ENCODE results near the gene TLNRD1. TPM values are rescaled to one million over a fixed set of nuclear protein-coding genes. Genes with fewer than 3 reads are reported as not detected.

The TLNRD1 gene
- total and polyA plus RNA-seq, 11 donors: 3.2 to 30.8 (median 7.9) TPM

DNA sequence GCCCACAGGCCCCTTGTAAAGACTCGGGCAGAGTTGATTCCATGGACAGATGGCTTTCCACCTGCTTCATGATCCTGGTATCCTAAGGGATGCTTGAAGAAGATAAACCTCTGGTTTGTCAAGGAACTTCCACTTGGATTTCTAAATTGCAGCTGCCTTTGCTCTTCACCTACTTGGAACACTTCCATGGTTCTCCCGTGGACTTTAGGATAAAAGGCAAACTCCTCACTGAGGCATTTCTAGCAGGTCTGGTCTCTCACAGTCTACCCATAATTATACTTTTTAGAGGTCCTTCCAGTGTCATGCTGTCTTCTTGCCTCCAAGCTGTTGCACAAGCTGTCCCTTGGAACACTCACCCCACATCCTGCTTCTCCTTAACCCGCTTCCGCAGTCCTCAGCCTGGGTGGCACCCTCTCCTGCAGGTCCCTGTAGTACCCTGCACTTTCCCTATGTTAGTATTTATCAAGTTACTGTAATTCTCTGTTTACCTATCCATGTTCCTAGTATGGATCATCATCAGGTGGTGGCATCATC, 12.7 kb downstream of the TLNRD1 start:
- DNase-seq: no peak
- TF ChIP-seq POLR2A (IDR thresholded peaks at IDR 0.05): no peak
- TF ChIP-seq, protein P1, sequence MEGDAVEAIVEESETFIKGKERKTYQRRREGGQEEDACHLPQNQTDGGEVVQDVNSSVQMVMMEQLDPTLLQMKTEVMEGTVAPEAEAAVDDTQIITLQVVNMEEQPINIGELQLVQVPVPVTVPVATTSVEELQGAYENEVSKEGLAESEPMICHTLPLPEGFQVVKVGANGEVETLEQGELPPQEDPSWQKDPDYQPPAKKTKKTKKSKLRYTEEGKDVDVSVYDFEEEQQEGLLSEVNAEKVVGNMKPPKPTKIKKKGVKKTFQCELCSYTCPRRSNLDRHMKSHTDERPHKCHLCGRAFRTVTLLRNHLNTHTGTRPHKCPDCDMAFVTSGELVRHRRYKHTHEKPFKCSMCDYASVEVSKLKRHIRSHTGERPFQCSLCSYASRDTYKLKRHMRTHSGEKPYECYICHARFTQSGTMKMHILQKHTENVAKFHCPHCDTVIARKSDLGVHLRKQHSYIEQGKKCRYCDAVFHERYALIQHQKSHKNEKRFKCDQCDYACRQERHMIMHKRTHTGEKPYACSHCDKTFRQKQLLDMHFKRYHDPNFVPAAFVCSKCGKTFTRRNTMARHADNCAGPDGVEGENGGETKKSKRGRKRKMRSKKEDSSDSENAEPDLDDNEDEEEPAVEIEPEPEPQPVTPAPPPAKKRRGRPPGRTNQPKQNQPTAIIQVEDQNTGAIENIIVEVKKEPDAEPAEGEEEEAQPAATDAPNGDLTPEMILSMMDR (IDR thresholded peaks at IDR 0.05): no peak
- Histone ChIP-seq H3K9me3 (no peaks in the 10 kb centered on the region), H3K4me3 (no peak overlapping the region), H3K27ac (no peak overlapping the region), H3K36me3 (no peaks in the 10 kb centered on the region), H3K27me3 (no peaks in the 10 kb centered on the region), H3K4me1 (peaks cover 0 to 61% (median 39%) of the 10 kb centered on the region in 12 donors)
- WGBS, 4 donors: 79 to 87% (median 80%) methylated on average over 4 of the region's 4 CpGs
- ATAC-seq: no peak
- intact Hi-C loops (cut with DNase I): loop anchor here in 1 of 10 donors (10.0 kb wide), 1 partner anchor 61 kb away; no protein-coding TSS in a partner anchor

DNA sequence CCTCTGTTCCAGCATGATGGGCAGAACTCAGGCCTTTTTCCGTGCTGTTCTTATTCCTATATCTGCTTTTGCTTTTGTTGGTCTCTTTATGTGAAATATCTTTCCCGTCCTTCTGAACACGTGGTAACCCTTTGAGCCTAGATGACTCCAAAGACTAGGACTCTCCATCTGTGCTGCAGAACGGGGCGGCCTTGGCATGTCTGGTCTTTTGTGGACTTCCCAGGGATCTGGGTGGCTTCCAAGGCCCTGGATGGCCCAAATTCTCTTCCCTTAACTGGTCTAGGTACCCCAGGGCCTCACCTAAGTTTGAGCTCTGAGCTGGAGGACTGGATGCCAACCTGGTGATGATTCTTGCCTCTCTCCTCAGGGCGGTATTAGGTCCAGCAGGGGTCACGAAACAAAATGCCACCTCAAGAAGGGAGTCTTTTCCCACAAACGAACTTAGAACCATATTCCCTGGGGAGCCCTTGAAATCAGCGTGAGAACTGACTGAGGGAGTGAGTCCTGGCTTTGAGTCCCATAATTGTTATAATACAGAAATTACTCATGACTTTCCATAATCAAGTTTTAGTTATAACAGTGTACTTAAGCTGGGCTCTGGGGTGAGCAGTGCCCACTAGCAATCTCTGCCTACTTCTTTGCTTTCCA, 13.8 kb downstream of the TLNRD1 start:
- no peak overlapping the region for H3K4me3 ChIP-seq
- ATAC-seq (peak in 2 of 4 donors; percentile 30 to 39), DNase-seq (no peak)
- H3K27ac ChIP-seq: peak overlapping the region in 4 of 12 donors; percentile 10 to 20 (median 14)
- no peak for TF ChIP-seq POLR2A (IDR thresholded peaks at IDR 0.05)
- TF ChIP-seq, protein P1 (IDR thresholded peaks at IDR 0.05): no peak
- no peaks in the 10 kb centered on the region for H3K9me3 ChIP-seq
- H3K27me3 ChIP-seq: no peaks in the 10 kb centered on the region
- 67 to 75% (median 72%) methylated on average over 9 of the region's 9 CpGs for WGBS, 4 donors
- H3K4me1 ChIP-seq: peaks cover 0 to 53% (median 37%) of the 10 kb centered on the region in 12 donors
- H3K36me3 ChIP-seq: no peaks in the 10 kb centered on the region
- intact Hi-C loops (cut with DNase I): loop anchor here in 1 of 10 donors (10.0 kb wide), 1 partner anchor 60 kb away; no protein-coding TSS in a partner anchor

DNA sequence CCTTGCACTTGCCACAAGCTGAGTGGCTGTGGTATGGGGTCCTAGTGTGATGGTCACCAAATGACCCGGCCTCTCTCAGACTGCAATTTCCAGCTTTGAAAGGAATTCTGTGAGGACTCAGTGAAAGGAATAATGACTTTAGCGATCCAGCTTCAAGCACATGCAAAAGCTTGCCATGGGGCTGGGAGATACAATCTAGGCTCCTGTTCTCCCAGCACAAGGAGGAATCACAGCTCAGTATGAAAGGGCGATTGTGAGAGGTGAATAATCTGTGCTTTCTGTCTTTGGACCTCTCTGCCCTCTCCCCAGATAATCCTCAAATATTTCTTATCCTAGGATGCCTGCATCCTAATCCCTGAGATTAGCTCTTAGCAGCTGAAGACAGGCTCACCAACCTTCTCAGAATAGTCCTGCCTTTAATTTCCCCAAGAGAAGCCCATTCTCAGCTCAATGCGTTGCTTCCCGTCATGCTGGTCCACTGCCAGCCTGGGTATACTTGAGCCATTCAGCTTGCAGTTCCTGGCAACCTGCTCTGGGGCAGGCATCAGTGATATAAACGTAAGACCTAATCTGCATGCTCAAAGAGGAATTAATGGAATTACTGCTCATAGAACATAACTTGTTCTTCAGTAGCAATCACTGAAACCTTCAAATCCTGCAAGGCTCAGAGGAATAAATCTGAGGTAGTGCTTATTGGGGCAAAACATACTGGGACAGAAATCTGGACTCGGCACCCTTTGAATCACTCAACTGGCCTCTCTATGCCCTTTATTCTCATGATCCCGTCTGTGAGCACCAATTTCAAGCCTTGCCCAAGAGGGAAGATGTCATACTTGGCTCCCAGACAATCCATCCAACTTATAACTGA, 15.1 kb downstream of the TLNRD1 start:
- intact Hi-C loops (cut with DNase I): loop anchor here in 1 of 10 donors (10.0 kb wide), 1 partner anchor 59 kb away; no protein-coding TSS in a partner anchor
- DNase-seq (no peak), ATAC-seq (peak in 2 of 4 donors; percentile 47 to 49)
- WGBS, 4 donors: 62 to 68% (median 66%) methylated on average over 8 of the region's 8 CpGs
- Histone ChIP-seq H3K4me3 (no peak overlapping the region), H3K27ac (peak overlapping the region in 8 of 12 donors; percentile 1 to 52 (median 22)), H3K27me3 (no peaks in the 10 kb centered on the region), H3K4me1 (peaks cover 0 to 45% (median 36%) of the 10 kb centered on the region in 12 donors), H3K9me3 (no peaks in the 10 kb centered on the region), H3K36me3 (no peaks in the 10 kb centered on the region)
- no peak for TF ChIP-seq POLR2A (IDR thresholded peaks at IDR 0.05)
- TF ChIP-seq, protein P1 (IDR thresholded peaks at IDR 0.05): no peak
